Left renal cortex interstitium (tissue), 4 donors: ENCODE measurements around the gene COG7. TPM values are rescaled to one million over a fixed set of nuclear protein-coding genes. Genes with fewer than 3 reads are reported as not detected.
A peak's percentile ranks its signal among the peaks of the same experiment; 100 is the strongest.
"Not testable (repeated sequence)": the region's sequence is repeated elsewhere in the genome, so short reads cannot be mapped to it uniquely, and the experiment has no call there.

ENCODE experiments used
- DNase-seq, 4 donors: peaks; one replicate each; pipeline ENCODE4 v3.0.0-alpha.2; 2013; ENCODE audit warnings: low read depth in 4 of 4, low spot score in 2 of 4, missing footprints in 1 of 4
- polyA plus RNA-seq, 4 donors: library from polyadenylated mRNA; unstranded; fragments of 120-200 nt; gene quantifications; one replicate each; pipeline ENCODE4 v1.2.1, GENCODE V29; 2013; ENCODE audit not compliant: insufficient read length in 4 of 4

Gene COG7
- polyA plus RNA-seq, 4 donors: 21.7 to 42.4 (median 30.9) TPM

- DNase-seq: no peak
Observed at GRCh38 chr16:23478566-23478965, 25.6 kb upstream of the COG7 start.

- no peak for DNase-seq
Observed at GRCh38 chr16:23476289-23476688, 23.3 kb upstream of the COG7 start.

DNA sequence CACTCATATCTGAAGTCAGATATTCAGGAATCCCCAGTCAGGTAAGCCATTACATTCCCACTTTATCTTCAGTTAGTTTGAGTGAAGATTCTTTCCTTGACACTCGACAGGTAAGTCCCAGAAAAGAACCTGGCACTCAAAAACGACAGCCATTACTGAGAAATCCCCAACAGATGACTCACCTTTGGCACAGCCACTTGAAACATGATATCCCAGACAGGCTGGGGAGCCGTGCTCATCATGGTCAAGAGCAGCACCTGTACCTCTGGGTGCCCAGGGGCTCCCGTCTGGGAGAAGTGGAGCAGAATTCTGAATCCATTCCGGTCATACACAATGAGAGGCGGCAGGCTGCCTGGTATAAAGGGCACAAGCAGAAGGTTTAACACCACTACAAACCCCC lies 16.8 kb upstream of the COG7 start:
- no peak for DNase-seq

DNA sequence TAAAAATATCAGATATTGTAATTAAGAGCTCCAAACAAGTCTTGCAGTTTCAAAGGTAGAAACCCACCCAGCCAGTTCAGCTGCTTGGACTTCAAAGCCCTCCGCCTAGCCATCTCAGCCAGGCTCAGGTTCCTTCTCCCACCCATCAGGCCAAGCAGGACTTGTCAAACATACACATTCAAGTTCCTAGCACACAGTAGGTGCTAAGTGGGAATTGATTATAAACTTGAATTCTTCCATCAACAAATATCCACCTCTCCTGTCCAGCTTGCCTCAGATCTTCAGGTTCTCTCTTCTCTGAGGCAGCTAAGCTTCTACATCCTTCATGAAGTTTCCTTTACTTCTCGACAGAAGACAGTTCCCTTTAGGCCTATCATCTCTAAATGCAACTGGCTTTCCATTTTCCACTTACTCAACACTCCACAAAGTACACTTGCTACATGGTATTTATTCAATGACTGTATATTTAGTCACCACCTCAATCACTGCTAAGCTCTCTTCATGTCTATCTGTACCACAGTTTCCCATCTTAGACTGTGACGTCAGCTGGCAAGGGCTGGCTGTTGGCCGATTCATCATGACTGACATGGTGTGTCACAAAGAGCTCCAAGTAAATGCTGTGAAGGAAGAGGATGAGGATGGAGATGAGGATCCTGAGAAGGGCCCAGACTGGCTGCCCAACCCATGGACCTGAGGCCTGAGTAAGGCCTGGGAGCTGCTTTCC lies 13.3 kb upstream of the COG7 start:
- DNase-seq: no peak

DNA sequence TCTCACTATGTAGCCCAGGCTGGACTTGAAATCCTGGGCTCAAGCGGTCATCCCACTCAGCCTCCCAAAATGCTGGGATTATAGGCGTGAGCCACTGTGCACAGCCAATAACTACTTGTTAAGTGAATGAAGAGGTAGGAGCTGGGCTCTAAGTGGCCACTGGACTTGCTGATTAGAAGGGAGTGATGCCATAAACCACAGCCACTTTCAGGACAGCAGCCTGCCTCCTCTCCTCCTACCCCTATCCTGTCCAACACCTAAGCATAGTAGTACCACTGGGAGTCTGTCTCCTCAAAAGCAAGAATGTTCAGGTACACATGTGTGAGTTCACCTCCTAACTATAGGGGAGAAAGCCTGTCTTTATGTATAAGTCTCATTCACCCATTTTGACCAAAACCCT lies 12.2 kb upstream of the COG7 start:
- no peak for DNase-seq

GRCh38 chr16:23464196-23464595 lies 11.2 kb upstream of the COG7 start:
- DNase-seq: no peak

GRCh38 chr16:23462994-23463393 lies 10.0 kb upstream of the COG7 start:
- DNase-seq: not testable (repeated sequence)

GRCh38 chr16:23453338-23454052 lies 506 bp upstream of the COG7 start:
- DNase-seq: no peak

DNA sequence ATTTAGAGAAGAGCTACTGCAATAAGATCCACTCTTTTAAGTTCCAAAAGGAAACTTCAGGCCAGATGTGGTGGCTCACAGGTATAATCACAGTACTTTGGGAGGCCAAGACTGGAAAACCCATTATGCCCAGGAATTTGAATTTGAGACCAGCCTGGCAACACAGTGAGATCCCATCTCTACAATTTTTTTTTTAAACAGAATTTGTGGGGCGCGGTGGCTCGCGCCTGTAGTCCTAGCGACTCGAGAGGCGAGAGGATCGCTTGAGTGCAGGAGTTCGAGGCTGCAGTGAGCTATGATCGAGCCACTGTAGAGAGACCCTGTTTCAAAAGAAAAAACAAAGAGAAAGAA lies 793 bp downstream of the COG7 start:
- DNase-seq: no peak

GRCh38 chr16:23448392-23448791 lies 4.6 kb downstream of the COG7 start:
- DNase-seq: no peak

DNA sequence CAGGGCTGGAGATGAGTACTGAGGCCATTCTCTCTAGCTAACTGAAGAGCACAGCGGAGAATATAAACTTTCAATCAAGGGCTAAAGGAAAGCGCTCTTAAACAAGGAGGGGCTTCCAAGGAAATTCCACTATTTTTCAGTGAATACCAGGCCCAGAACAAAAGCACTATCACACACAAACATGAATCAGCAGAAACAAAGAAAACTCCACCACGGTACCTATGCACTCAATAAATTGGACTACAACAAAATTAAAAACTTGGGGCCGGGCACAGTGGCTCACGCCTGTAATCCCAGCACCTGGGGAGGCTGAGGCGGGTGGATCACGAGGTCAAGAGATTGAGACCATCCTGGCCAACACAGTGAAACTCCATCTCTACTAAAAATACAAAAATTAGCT lies 15.4 kb downstream of the COG7 start:
- DNase-seq: not testable (repeated sequence)

GRCh38 chr16:23436951-23437350 lies 16.0 kb downstream of the COG7 start:
- no peak for DNase-seq

- no peak for DNase-seq
Observed at GRCh38 chr16:23435500-23435899, 17.5 kb downstream of the COG7 start.

DNA sequence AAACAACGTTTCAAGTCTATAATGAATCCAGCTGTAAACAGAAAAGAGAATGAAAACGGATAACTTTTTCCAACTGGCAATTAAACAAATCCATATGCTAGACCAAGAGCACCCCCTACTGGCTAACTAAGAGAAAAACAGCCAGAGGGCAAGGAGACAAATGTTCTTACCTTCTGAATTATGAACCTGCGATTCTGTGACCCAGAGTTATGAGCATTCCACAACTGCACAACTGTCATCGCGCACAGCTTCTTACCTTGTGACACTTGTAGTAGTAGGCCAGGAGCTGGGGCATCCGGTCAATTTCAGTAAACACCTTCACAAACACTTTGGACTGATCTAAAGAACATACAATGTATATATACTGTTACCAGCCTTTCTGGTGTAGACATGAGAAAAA lies 18.6 kb downstream of the COG7 start:
- DNase-seq: peak in 2 of 4 donors; percentile 32 to 65

GRCh38 chr16:23433261-23433920 lies 19.6 kb downstream of the COG7 start:
- no peak for DNase-seq

DNA sequence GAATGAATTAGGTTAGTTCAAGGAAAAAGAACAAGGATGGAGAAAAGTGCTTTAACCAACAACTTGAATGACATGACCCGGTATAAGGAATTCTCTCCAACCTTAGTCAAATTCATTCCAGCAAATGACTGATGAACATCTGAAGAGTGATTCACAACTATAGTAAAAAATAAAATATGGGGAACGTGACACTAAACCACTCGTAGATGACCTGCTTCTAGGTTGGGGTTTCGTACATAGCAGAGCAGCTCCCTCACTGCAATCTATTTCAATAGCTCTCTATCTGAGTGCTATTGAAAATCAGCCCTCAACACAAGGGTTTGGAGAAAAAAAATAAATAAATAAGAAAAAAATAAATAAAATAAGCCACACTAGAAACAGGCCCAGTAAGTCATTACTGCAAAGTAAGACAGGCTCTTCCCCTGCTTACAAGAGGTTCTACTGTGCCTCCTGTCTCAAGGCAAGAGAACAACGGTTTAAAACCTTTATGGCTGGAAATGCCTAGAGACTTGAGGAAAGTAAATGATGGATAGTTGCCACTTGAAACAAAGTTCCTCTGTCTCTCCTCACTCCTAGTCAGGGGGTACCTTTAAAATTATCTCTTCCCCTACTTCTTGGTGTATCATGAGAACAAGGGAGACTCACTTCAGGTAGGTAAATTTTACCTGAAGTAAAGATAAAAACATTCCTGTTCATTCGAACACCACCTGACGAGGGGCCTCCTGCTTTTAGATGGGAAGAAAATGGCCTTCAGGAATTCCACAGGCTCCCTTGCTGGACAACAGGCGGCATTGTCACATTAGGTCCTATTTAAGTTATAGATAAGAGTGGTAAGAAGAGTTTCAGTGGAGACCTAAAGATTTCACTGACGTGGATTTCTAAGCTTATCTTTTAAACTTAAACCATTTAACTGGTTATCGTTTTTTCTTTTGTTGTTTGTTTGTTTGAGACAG lies 20.5 kb downstream of the COG7 start:
- no peak for DNase-seq

- no peak for DNase-seq
Observed at GRCh38 chr16:23428351-23428750, 24.6 kb downstream of the COG7 start.

GRCh38 chr16:23424292-23424958 lies 28.6 kb downstream of the COG7 start:
- DNase-seq: peak in 2 of 4 donors; percentile 6 to 8

GRCh38 chr16:23423496-23424049 lies 29.4 kb downstream of the COG7 start:
- no peak for DNase-seq

DNA sequence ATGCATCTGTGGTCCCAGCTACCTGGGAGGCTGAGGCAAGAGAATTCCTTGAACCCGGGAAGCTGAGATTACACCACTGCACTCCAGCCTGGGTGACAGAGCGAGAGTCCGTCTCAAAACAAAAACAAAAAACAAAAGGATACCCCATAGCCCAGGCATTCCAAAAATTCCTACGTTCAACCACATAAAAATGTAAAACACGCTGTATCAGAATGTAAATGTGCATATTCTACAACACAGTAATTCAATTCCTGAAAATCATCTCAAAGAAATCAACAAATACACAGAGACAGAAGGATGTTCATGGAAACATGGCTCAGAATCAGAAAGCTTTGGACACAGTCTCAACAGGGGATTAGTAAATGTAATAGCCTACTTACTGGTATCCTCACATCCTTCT lies 33.0 kb downstream of the COG7 start:
- DNase-seq: no peak
